ENCODE results near the gene ICAM4.
"Not testable (repeated sequence)": the region's sequence is repeated elsewhere in the genome, so short reads cannot be mapped to it uniquely, and the experiment has no call there.

Gene ICAM4

GRCh38 chr19:10268071-10268470, 18.7 kb upstream of the ICAM4 start:
- in situ Hi-C loops (cut with HindIII; ENCODE audit: low sequenced_read_pairs) = no loop called here

GRCh38 chr19:10269333-10270179, 17.2 kb upstream of the ICAM4 start:
- in situ Hi-C loops (cut with HindIII; ENCODE audit: low sequenced_read_pairs) = no loop called here

GRCh38 chr19:10270180-10270615, 16.6 kb upstream of the ICAM4 start:
- in situ Hi-C loops (cut with HindIII; ENCODE audit: low sequenced_read_pairs) = no loop called here

- in situ Hi-C loops (cut with HindIII; ENCODE audit: low sequenced_read_pairs) = no loop called here
Observed at GRCh38 chr19:10270616-10271394, 15.9 kb upstream of the ICAM4 start, which contains the start of gene ICAM1. Gene ICAM1 (plus strand): TSS chr19:10271120. CDS start chr19:10271160, 40 bp downstream.

GRCh38 chr19:10271543-10272086, 15.1 kb upstream of the ICAM4 start:
- in situ Hi-C loops (cut with HindIII; ENCODE audit: low sequenced_read_pairs) = no loop called here

- in situ Hi-C loops (cut with HindIII; ENCODE audit: low sequenced_read_pairs) = no loop called here
Observed at GRCh38 chr19:10274589-10274988, 12.2 kb upstream of the ICAM4 start.

- in situ Hi-C loops (cut with HindIII; ENCODE audit: low sequenced_read_pairs) = no loop called here
Observed at GRCh38 chr19:10277795-10278589, 8.8 kb upstream of the ICAM4 start.

- in situ Hi-C loops (cut with HindIII; ENCODE audit: low sequenced_read_pairs) = no loop called here
Observed at GRCh38 chr19:10278935-10279334, 7.8 kb upstream of the ICAM4 start.

GRCh38 chr19:10279737-10280442, 6.9 kb upstream of the ICAM4 start:
- in situ Hi-C loops (cut with HindIII; ENCODE audit: low sequenced_read_pairs) = no loop called here

GRCh38 chr19:10282043-10282442, 4.7 kb upstream of the ICAM4 start:
- in situ Hi-C loops (cut with HindIII; ENCODE audit: low sequenced_read_pairs) = not testable (repeated sequence)

GRCh38 chr19:10283301-10284064, 3.3 kb upstream of the ICAM4 start:
- in situ Hi-C loops (cut with HindIII; ENCODE audit: low sequenced_read_pairs) = no loop called here

- in situ Hi-C loops (cut with HindIII; ENCODE audit: low sequenced_read_pairs) = no loop called here
Observed at GRCh38 chr19:10284065-10284959, 2.4 kb upstream of the ICAM4 start.

- in situ Hi-C loops (cut with HindIII; ENCODE audit: low sequenced_read_pairs) = loop anchor here (5.0 kb wide), 2 partner anchors 72 to 117 kb away; partner anchors contain the start of gene CDC37
Observed at GRCh38 chr19:10284960-10285278, 1.8 kb upstream of the ICAM4 start.

GRCh38 chr19:10285393-10285792, 1.4 kb upstream of the ICAM4 start:
- in situ Hi-C loops (cut with HindIII; ENCODE audit: low sequenced_read_pairs) = loop anchor here (5.0 kb wide), 2 partner anchors 72 to 117 kb away; partner anchors contain the start of gene CDC37

- in situ Hi-C loops (cut with HindIII; ENCODE audit: low sequenced_read_pairs) = loop anchor here (5.0 kb wide), 2 partner anchors 69 to 114 kb away; partner anchors contain the start of gene CDC37
Observed at GRCh38 chr19:10288662-10289166, 2.0 kb downstream of the ICAM4 start.

GRCh38 chr19:10289167-10289835, 2.5 kb downstream of the ICAM4 start:
- in situ Hi-C loops (cut with HindIII; ENCODE audit: low sequenced_read_pairs) = loop anchor here (5.0 kb wide), 2 partner anchors 68 to 113 kb away; partner anchors contain the start of gene CDC37

GRCh38 chr19:10289836-10290356, 3.1 kb downstream of the ICAM4 start, which contains the start of gene ICAM5:
Gene ICAM5 (plus strand): TSS chr19:10289952. CDS start chr19:10290044, 92 bp downstream.
- in situ Hi-C loops (cut with HindIII; ENCODE audit: low sequenced_read_pairs) = loop anchor here (5.0 kb wide), 2 partner anchors 67 to 112 kb away; partner anchors contain the start of gene CDC37
